Measurements from ENCODE around the gene CFAP46.

Gene CFAP46

GRCh38 chr10:132884041-132884440, 58.3 kb downstream of the CFAP46 start:
- no peak overlapping the region for H2AFZ ChIP-seq (ENCODE audit: low read depth, low read length)
- no peaks in the 10 kb centered on the region for H3K36me3 ChIP-seq (ENCODE audit: insufficient read depth, low read length)
- no peak overlapping the region for H3K9ac ChIP-seq (ENCODE audit: low read depth, low read length)
- H3K9me3 ChIP-seq (ENCODE audit: insufficient read depth, low read length, severe bottlenecking), result no peaks in the 10 kb centered on the region
- H4K20me1 ChIP-seq (ENCODE audit: insufficient read depth, low read length), result peaks cover 7% of the 10 kb centered on the region; the same call in 1 of the 2 replicates
- no peak overlapping the region for H3K4me3 ChIP-seq (ENCODE audit: low read depth in 1 of 2, low read length in 2 of 2)
- no peaks in the 10 kb centered on the region for H3K4me1 ChIP-seq (ENCODE audit: insufficient read depth, low read length)
- no peak for TF ChIP-seq EZH2 (IDR thresholded peaks at IDR 0.05; ENCODE audit: borderline replicate concordance, low read depth, low read length, severe bottlenecking)
- TF ChIP-seq, protein P1, sequence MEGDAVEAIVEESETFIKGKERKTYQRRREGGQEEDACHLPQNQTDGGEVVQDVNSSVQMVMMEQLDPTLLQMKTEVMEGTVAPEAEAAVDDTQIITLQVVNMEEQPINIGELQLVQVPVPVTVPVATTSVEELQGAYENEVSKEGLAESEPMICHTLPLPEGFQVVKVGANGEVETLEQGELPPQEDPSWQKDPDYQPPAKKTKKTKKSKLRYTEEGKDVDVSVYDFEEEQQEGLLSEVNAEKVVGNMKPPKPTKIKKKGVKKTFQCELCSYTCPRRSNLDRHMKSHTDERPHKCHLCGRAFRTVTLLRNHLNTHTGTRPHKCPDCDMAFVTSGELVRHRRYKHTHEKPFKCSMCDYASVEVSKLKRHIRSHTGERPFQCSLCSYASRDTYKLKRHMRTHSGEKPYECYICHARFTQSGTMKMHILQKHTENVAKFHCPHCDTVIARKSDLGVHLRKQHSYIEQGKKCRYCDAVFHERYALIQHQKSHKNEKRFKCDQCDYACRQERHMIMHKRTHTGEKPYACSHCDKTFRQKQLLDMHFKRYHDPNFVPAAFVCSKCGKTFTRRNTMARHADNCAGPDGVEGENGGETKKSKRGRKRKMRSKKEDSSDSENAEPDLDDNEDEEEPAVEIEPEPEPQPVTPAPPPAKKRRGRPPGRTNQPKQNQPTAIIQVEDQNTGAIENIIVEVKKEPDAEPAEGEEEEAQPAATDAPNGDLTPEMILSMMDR (IDR thresholded peaks at IDR 0.05; ENCODE audit: borderline replicate concordance, extremely low read depth, low read length, poor library complexity, severe bottlenecking), result no peak
- H3K4me2 ChIP-seq (ENCODE audit: insufficient read depth, low read length), result no peak overlapping the region
- no peaks in the 10 kb centered on the region for H3K27me3 ChIP-seq (ENCODE audit: insufficient read depth, low read length, poor library complexity)
- no peaks in the 10 kb centered on the region for H3K79me2 ChIP-seq (ENCODE audit: insufficient read depth, low read length)
- DNase-seq, result no peak
- H3K27ac ChIP-seq (ENCODE audit: low read length), result no peak overlapping the region
- ATAC-seq (ENCODE audit: insufficient read depth, low read depth), result no peak

DNA sequence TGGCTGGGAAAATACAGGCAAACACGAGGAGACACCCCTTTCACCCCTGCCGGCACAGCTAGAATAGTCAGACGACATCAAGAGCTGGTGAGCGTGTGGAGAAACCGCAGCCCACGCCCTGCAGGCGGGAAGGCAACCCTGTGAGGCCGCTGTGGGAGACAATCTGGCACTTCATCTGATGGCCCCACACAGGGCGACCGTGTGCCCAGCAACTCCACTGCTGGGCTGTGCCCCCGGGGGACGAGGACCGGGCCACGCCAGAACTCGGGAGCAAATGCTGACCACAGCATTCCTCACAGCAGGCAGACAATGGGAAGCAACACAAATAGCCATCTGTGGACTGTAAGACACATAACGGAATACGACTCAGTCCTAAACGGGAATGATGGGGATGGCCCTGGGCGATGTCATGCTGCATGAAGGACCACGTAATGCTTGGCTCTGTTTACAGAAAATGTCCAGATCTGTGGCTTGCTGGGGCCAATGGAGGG, 58.9 kb downstream of the CFAP46 start:
- Histone ChIP-seq H4K20me1 (ENCODE audit: insufficient read depth, low read length) (peaks cover 7% of the 10 kb centered on the region; the same call in 1 of the 2 replicates), H3K4me1 (ENCODE audit: insufficient read depth, low read length) (no peaks in the 10 kb centered on the region), H3K27ac (ENCODE audit: low read length) (no peak overlapping the region), H3K79me2 (ENCODE audit: insufficient read depth, low read length) (no peaks in the 10 kb centered on the region), H3K36me3 (ENCODE audit: insufficient read depth, low read length) (no peaks in the 10 kb centered on the region), H2AFZ (ENCODE audit: low read depth, low read length) (no peak overlapping the region), H3K9me3 (ENCODE audit: insufficient read depth, low read length, severe bottlenecking) (no peaks in the 10 kb centered on the region), H3K4me3 (ENCODE audit: low read depth in 1 of 2, low read length in 2 of 2) (no peak overlapping the region), H3K4me2 (ENCODE audit: insufficient read depth, low read length) (no peak overlapping the region), H3K9ac (ENCODE audit: low read depth, low read length) (no peak overlapping the region), H3K27me3 (ENCODE audit: insufficient read depth, low read length, poor library complexity) (no peaks in the 10 kb centered on the region)
- DNase-seq, result no peak
- TF ChIP-seq, protein P1 (IDR thresholded peaks at IDR 0.05; ENCODE audit: borderline replicate concordance, extremely low read depth, low read length, poor library complexity, severe bottlenecking), result no peak
- TF ChIP-seq EZH2 (IDR thresholded peaks at IDR 0.05; ENCODE audit: borderline replicate concordance, low read depth, low read length, severe bottlenecking), result no peak
- no peak for ATAC-seq (ENCODE audit: insufficient read depth, low read depth)

DNA sequence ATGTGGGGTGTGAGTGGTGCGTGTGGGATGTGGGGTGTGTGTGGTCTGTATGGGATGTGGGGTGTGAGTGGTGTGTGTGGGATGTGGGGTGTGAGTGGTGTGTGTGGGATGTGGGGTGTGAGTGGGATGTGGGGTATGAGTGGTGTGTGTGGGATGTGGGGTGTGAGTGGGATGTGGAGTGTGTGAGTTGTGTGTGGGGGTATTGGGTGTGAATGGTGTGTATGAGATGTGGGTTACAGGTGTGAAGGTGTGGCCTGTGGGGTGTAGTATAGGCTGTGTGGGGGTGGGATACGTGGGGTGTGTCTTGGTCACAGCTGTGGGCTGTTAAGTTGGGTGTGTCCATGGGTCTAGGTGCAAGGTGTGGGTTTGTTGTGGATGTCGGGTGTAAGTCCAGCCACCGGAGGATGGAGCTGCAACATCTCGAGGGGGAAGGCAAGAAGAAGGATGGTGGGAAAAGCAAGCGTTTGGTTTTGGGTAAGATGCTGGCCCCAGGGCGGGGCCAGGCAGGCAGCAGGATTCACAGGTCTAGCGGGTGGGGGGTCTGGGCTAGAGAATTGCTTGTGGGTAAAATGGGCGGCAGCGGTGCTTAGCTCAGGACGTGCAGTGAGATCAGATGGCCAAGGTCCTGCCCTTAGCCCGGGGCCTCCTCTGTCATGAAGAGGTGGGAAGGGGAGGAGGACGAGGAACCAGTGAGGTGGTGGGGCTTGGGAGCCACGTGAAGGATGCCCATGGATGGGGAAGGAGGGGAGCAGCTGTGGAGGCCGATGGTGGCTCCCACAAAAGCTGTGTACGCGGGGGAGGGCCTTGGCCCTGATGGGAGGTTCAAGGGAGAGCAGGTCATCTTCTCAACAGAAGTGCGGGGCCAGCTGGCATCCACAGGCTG, 60.1 kb downstream of the CFAP46 start:
- no peak for ATAC-seq (ENCODE audit: insufficient read depth, low read depth)
- Histone ChIP-seq H3K4me3 (ENCODE audit: low read depth in 1 of 2, low read length in 2 of 2) (no peak overlapping the region), H3K79me2 (ENCODE audit: insufficient read depth, low read length) (no peaks in the 10 kb centered on the region), H2AFZ (ENCODE audit: low read depth, low read length) (no peak overlapping the region), H4K20me1 (ENCODE audit: insufficient read depth, low read length) (peaks cover 7% of the 10 kb centered on the region; the same call in 1 of the 2 replicates), H3K27ac (ENCODE audit: low read length) (no peak overlapping the region), H3K4me2 (ENCODE audit: insufficient read depth, low read length) (no peak overlapping the region), H3K9me3 (ENCODE audit: insufficient read depth, low read length, severe bottlenecking) (no peaks in the 10 kb centered on the region), H3K4me1 (ENCODE audit: insufficient read depth, low read length) (no peaks in the 10 kb centered on the region), H3K36me3 (ENCODE audit: insufficient read depth, low read length) (no peaks in the 10 kb centered on the region), H3K27me3 (ENCODE audit: insufficient read depth, low read length, poor library complexity) (no peaks in the 10 kb centered on the region), H3K9ac (ENCODE audit: low read depth, low read length) (no peak overlapping the region)
- TF ChIP-seq EZH2 (IDR thresholded peaks at IDR 0.05; ENCODE audit: borderline replicate concordance, low read depth, low read length, severe bottlenecking), result no peak
- TF ChIP-seq, protein P1 (IDR thresholded peaks at IDR 0.05; ENCODE audit: borderline replicate concordance, extremely low read depth, low read length, poor library complexity, severe bottlenecking), result no peak
- no peak for DNase-seq
